Ramos (cell line): ENCODE measurements around the gene DAPP1.

Experiments used
- in situ Hi-C: fragments of 300-500 bp; cut with MboI; formaldehyde crosslinking; loops from one replicate; pipeline ENCODE4 v1.14.3; 2022; ENCODE audit warnings: low sequenced_read_pairs; ENCODE audit not compliant: unreplicated experiment

Gene DAPP1

DNA sequence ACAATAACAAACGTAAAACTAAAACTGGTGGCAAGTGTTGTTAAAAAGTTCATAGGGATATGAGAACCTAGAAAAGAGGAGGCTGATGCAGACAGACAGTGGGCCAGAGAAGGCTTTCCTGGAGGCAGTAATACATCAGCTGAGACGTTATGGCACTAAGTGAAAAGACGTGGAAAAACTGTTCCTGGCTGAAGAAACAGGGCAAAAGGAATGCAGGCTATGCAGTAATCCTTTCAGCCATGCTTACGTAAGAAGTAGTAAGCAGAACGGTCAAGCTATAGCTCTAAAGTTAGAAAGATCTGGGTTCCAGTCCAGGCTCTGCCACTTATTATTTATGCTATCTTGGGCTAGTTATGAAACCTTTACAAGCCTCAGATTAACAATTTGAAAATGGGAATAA is 71.2 kb downstream of the DAPP1 start:
- in situ Hi-C loops: loop anchor here (25.0 kb wide), 1 partner anchor 326 kb away; the partner anchor contains the start of genes MTTP and TRMT10A

DNA sequence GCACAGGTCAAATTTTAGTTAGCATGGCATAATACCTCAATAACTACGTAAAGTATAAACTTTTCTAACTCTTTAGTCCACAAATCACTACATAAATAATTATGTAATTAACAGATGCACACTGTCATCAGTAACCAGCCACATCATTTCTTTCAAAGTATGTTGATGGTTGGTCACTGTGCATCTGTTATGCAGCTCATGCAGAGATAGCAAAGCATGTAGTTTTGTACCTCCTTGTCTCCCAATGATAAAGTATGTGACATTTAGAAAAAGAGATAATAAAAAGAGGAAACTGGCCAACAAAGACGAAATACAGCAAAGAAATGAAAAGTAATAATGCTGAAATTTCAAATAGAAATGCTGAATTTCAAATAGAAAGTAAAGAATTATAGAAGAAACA is 74.7 kb downstream of the DAPP1 start:
- in situ Hi-C loops: loop anchor here (25.0 kb wide), 1 partner anchor 329 kb away; the partner anchor contains the start of genes MTTP and TRMT10A

DNA sequence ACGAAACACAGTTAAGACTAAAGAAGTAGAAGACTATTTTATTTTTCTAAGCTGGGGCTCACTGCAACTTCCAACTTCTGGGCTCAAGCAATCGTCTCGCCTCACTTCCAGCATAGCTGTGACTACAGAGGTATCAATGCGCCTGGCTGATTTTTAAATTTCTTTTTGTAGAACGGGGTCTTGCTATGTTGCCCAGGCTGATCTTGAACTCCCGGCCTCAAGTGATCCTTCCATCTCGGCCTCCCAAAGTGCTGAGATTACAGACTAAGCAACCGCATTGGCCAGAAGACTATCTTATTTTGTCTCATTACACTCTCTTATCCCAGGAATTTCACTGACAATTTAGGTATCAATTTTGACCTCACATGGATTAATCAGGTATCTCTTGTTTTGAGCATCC is 76.4 kb downstream of the DAPP1 start:
- in situ Hi-C loops: loop anchor here (25.0 kb wide), 1 partner anchor 331 kb away; the partner anchor contains the start of genes MTTP and TRMT10A

DNA sequence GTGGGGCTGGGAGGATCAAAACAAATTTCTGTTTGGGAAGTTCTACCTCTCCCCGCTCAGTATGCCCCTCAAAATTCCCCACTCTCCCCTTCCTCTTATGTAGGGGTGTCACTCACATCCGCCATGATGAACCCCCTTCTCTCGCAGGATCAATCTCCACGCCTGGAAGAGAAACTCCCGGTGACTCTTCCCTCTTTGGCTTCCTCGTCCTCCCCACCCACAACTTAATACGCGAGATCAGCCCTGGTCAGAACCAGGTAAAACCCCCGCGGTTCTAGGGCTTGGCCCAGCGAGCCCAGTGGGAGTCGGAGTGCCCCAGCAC is 77.2 kb downstream of the DAPP1 start:
- in situ Hi-C loops: loop anchor here (25.0 kb wide), 1 partner anchor 331 kb away; the partner anchor contains the start of genes MTTP and TRMT10A

DNA sequence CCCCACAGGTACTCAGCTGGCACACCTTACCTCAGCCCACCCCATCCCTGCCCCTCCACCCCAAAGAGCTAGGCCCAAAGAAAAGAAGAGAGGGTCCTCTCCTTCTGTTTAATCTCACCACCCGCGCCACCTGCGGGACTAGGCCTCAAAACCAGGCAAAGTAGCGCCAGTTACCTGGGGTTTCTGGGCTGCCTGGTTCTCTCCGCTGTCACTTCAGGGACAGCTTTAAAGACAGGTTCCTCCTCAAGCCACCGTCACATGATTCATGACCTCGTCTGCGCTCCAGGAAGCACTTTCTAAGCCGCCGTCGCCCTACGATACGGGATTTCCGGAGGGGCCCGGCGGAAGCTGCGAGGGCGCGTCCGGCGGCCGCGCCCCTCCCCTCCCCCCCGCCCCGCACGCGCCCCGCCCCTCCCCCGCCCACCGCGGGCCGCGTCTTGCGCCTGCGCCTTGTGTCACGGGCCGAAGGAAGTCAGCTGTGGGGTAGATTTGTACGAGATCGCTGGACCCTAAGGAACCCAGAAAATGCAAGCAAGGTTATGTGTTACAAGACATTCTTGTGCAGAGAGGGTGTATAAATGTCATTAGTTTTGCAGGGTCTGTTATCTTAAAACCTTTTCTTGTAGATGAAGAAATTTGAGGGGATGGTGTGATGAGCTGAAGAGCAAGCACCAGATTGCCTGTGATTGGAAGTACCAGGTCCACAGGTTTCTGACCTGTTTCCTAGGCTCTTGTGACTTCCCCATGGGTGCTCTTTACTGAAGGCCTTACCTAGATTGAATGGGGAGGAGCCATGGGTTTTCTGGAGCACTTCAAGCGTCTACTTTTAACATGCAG is 77.8 kb downstream of the DAPP1 start, which contains the start of gene LAMTOR3:
TSS of gene LAMTOR3 (minus strand) at position 267 of the 837 bp plus-strand sequence. CDS start 464 bp downstream, outside the sequence.
- in situ Hi-C loops: loop anchor here (25.0 kb wide), 1 partner anchor 332 kb away; the partner anchor contains the start of genes MTTP and TRMT10A

DNA sequence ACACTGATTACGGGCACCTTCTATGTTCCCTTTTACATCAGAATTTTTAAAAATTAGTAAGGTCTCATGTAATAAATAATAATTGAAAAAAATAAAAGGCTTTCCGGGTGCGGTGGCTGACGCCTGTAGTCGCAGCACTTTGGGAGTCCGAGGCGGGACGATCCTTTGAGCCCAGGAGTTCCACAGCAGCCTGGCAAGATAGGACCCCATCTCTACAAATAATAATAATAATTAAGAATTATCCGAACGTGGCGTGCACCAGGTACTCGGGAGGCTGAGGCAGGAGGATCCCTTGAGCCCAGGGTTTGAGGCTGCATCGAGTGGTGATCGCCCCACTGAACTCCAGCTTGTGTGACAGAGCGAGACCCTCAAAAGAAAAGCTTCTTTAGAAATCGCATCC is 78.4 kb downstream of the DAPP1 start:
- in situ Hi-C loops: loop anchor here (25.0 kb wide), 1 partner anchor 333 kb away; the partner anchor contains the start of genes MTTP and TRMT10A

DNA sequence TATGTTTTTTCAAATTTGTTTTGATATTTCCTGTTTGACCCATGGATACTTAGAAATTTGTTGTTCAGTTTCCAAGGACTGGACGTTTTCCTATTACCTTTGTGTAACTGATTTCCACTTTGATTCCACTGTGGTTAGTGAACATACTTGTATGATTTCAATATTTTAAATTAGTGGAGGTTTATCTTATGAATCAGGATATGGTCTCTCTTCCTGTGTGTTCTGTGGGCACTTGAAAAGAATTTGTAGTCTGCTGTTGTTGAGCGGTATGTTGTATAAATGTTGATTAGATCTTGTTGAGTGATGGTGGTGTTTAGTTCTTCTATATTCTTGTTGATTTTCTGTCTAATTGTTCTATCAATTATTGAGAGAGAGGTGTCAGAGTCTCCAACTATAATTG is 98.8 kb downstream of the DAPP1 start:
- in situ Hi-C loops: no loop called here

DNA sequence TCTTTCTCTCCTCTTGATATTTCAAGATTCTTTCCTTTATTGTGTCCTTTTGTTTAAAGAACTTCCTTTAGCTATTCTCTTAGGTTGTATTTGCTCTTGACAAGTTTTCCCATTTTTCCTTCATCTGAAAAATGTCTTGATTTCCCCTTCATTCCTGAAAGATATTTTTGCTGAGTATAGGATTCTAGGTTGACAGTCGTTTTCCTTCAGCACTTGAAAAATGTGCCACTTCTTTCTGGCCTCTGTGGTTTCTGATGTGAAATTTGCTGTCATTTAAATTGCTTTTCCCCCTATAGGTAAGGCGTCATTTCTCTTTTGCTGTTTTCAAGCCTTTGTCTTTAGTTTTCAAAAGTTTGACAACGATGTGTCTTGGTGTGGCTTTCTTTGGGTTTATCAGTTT is 100.9 kb downstream of the DAPP1 start:
- in situ Hi-C loops: no loop called here

DNA sequence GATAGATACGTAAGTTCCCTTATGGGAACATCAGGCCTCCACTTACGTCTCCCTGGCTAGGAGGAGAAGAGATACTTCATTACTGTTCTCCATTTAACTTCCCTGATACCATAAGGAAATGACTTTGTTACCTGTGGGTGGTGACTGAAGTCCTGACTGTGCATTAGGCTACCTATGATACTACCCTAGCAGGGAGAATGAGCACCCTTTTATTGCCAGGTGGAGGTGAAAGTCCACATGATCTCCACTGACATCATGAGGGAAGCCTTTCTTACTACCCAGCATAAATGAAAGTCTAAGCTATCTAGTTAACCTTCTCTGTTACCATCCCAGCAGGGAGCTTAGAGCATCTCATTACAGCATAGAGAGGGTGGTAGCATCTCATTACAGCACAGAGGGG is 102.0 kb downstream of the DAPP1 start:
- in situ Hi-C loops: no loop called here
